GM21723 (cell line): ENCODE data around the gene OR2V2.
"Not testable (repeated sequence)": the region's sequence is repeated elsewhere in the genome, so short reads cannot be mapped to it uniquely, and the experiment has no call there.

Experiments
- ATAC-seq: cut with Tn5 transposase; IDR thresholded peaks from one replicate; pipeline ENCODE4 v1.9.1; 2021; ENCODE audit warnings: mild to moderate bottlenecking, moderate library complexity; ENCODE audit not compliant: unreplicated experiment

Gene OR2V2

GRCh38 chr5:181142054-181142453, 5.3 kb upstream of the OR2V2 start:
- no peak for ATAC-seq

GRCh38 chr5:181145133-181145532, 2.3 kb upstream of the OR2V2 start:
- no peak for ATAC-seq

GRCh38 chr5:181149355-181149754, 2.0 kb downstream of the OR2V2 start:
- ATAC-seq, result no peak

GRCh38 chr5:181149806-181150733, 2.7 kb downstream of the OR2V2 start:
- no peak for ATAC-seq

- no peak for ATAC-seq
Observed at GRCh38 chr5:181151146-181151545, 3.8 kb downstream of the OR2V2 start.

- no peak for ATAC-seq
Observed at GRCh38 chr5:181152406-181152805, 5.0 kb downstream of the OR2V2 start.

GRCh38 chr5:181153814-181154213, 6.4 kb downstream of the OR2V2 start:
- ATAC-seq, result no peak

GRCh38 chr5:181156758-181157157, 9.4 kb downstream of the OR2V2 start:
- ATAC-seq, result no peak

- ATAC-seq, result no peak
Observed at GRCh38 chr5:181158869-181159268, 11.5 kb downstream of the OR2V2 start.

- peak; percentile 74 for ATAC-seq
Observed at GRCh38 chr5:181159286-181160151, 12.1 kb downstream of the OR2V2 start.

- ATAC-seq, result peak; percentile 49
Observed at GRCh38 chr5:181160152-181160754, 12.9 kb downstream of the OR2V2 start.

GRCh38 chr5:181160755-181161533, 13.6 kb downstream of the OR2V2 start:
- ATAC-seq, result not testable (repeated sequence)

- no peak for ATAC-seq
Observed at GRCh38 chr5:181161534-181162175, 14.3 kb downstream of the OR2V2 start.

GRCh38 chr5:181163487-181164075, 16.2 kb downstream of the OR2V2 start:
- ATAC-seq, result no peak

GRCh38 chr5:181164076-181164952, 16.9 kb downstream of the OR2V2 start:
- ATAC-seq, result no peak

GRCh38 chr5:181166812-181167733, 19.7 kb downstream of the OR2V2 start:
- ATAC-seq, result no peak

GRCh38 chr5:181167814-181168488, 20.6 kb downstream of the OR2V2 start:
- no peak for ATAC-seq
